ENCODE data around the gene NCAPG.
"Not testable (repeated sequence)": the region's sequence is repeated elsewhere in the genome, so short reads cannot be mapped to it uniquely, and the experiment has no call there.

The NCAPG gene

GRCh38 chr4:17854036-17854435 is 43.3 kb downstream of the NCAPG start:
- no peak overlapping the region for H3K4me3 ChIP-seq (ENCODE audit: low read depth, low read length)
- no peak for TF ChIP-seq CTCF (IDR thresholded peaks at IDR 0.05; ENCODE audit: low read depth, low read length)
- H3K9me3 ChIP-seq: no peaks in the 10 kb centered on the region
- H3K4me1 ChIP-seq: no peaks in the 10 kb centered on the region
- H3K27me3 ChIP-seq: no peaks in the 10 kb centered on the region
- no peak for DNase-seq
- no peaks in the 10 kb centered on the region for H3K36me3 ChIP-seq

GRCh38 chr4:17859793-17860406 is 49.1 kb downstream of the NCAPG start:
- Histone ChIP-seq H3K27me3 (no peaks in the 10 kb centered on the region), H3K36me3 (no peaks in the 10 kb centered on the region), H3K4me3 (ENCODE audit: low read depth, low read length) (no peak overlapping the region), H3K9me3 (no peaks in the 10 kb centered on the region), H3K4me1 (peaks cover 6% of the 10 kb centered on the region)
- no peak for DNase-seq
- no peak for TF ChIP-seq CTCF (IDR thresholded peaks at IDR 0.05; ENCODE audit: low read depth, low read length)

- not testable (repeated sequence) for DNase-seq; H3K4me3 ChIP-seq (ENCODE audit: low read depth, low read length); H3K4me1 ChIP-seq; H3K36me3 ChIP-seq; H3K9me3 ChIP-seq; H3K27me3 ChIP-seq
Measured at GRCh38 chr4:17861906-17862305, 51.1 kb downstream of the NCAPG start.

- H3K36me3 ChIP-seq: no peaks in the 10 kb centered on the region
- no peak overlapping the region for H3K4me3 ChIP-seq (ENCODE audit: low read depth, low read length)
- no peaks in the 10 kb centered on the region for H3K4me1 ChIP-seq
- TF ChIP-seq CTCF (IDR thresholded peaks at IDR 0.05; ENCODE audit: low read depth, low read length): no peak
- no peaks in the 10 kb centered on the region for H3K27me3 ChIP-seq
- no peaks in the 10 kb centered on the region for H3K9me3 ChIP-seq
- no peak for DNase-seq
Measured at GRCh38 chr4:17865866-17866363, 55.1 kb downstream of the NCAPG start.

- Histone ChIP-seq H3K4me3 (ENCODE audit: low read depth, low read length) (no peak overlapping the region), H3K27me3 (no peaks in the 10 kb centered on the region), H3K36me3 (no peaks in the 10 kb centered on the region), H3K9me3 (no peaks in the 10 kb centered on the region), H3K4me1 (no peaks in the 10 kb centered on the region)
- no peak for TF ChIP-seq CTCF (IDR thresholded peaks at IDR 0.05; ENCODE audit: low read depth, low read length)
- DNase-seq: no peak
Measured at GRCh38 chr4:17866810-17867209, 56.0 kb downstream of the NCAPG start.

- TF ChIP-seq CTCF (IDR thresholded peaks at IDR 0.05; ENCODE audit: low read depth, low read length): no peak
- no peaks in the 10 kb centered on the region for H3K4me1 ChIP-seq
- no peak for DNase-seq
- H3K27me3 ChIP-seq: no peaks in the 10 kb centered on the region
- H3K36me3 ChIP-seq: no peaks in the 10 kb centered on the region
- no peak overlapping the region for H3K4me3 ChIP-seq (ENCODE audit: low read depth, low read length)
- H3K9me3 ChIP-seq: no peaks in the 10 kb centered on the region
Measured at GRCh38 chr4:17867276-17867675, 56.5 kb downstream of the NCAPG start.
